GM19193 (cell line): Measurements from ENCODE around the gene MUSTN1.

Experiments used
- POLR2A ChIP-seq: IDR thresholded peaks from 4 replicates; pipeline ENCODE4 v1.6.1; 2011; ENCODE audit not compliant: insufficient read depth, insufficient read length; ENCODE audit errors: extremely low read depth

The MUSTN1 gene

DNA sequence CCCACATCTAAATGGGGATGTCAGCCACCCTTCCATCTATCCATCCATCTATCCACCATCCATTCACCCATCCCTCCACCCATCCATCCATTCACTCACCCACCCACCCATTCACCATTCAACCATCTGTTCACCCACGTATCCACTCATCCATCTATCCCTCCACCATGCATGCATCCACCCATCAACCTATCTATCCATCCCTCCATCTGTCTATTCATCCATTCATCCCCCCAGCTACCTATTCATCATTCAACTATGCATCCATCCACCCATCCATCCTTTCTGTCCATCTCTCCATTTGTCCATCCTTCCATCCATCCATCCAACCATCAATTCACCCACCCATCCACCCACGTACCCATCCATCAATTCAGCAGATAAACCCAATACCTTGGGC, 25.7 kb downstream of the MUSTN1 start:
- no peak for TF ChIP-seq POLR2A

- TF ChIP-seq POLR2A: no peak
Measured at GRCh38 chr3:52805270-52806039, 29.4 kb downstream of the MUSTN1 start.

DNA sequence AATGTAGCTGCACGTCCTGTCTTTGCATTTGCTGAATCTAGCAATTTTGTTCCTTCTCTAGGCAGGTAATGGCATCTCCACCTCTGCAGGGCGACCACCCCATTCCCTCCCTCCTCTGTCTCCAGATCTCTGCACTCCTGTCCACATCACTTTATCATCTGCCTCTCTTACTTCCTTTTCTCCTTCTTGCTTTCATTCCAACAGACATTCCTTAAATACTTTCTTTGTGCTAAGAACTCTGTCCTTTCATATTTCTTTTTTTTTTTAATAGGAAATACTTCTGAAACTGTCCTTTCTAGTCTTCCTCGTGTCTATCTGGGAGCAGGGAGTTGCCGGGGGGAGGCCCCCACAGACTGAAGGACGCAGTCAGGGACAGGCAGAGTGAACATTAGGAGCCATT, 33.0 kb downstream of the MUSTN1 start:
- no peak for TF ChIP-seq POLR2A

DNA sequence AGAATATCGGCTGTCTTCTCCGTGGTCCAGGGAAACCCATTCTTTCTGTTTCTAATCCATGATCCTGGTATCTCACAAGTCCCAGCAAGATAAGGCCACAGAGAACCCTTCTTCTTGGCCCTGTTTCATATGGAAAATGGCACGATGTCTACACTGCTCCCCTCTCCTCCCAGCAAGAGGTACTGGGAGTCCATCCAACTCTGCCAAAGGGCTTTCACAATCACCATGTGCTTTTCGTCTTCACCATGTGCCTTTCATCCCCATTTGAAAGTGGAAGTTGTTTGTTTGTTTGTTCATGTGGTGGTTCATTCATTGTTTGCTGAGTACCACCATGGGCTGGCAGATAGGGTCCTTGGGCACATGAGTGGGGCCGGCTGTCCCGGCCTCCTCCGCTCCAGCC, 34.7 kb downstream of the MUSTN1 start:
- TF ChIP-seq POLR2A: no peak

GRCh38 chr3:52798978-52799476, 35.8 kb downstream of the MUSTN1 start:
- no peak for TF ChIP-seq POLR2A

- no peak for TF ChIP-seq POLR2A
Measured at GRCh38 chr3:52798376-52798977, 36.3 kb downstream of the MUSTN1 start.

GRCh38 chr3:52796411-52796810, 38.4 kb downstream of the MUSTN1 start:
- TF ChIP-seq POLR2A: no peak

DNA sequence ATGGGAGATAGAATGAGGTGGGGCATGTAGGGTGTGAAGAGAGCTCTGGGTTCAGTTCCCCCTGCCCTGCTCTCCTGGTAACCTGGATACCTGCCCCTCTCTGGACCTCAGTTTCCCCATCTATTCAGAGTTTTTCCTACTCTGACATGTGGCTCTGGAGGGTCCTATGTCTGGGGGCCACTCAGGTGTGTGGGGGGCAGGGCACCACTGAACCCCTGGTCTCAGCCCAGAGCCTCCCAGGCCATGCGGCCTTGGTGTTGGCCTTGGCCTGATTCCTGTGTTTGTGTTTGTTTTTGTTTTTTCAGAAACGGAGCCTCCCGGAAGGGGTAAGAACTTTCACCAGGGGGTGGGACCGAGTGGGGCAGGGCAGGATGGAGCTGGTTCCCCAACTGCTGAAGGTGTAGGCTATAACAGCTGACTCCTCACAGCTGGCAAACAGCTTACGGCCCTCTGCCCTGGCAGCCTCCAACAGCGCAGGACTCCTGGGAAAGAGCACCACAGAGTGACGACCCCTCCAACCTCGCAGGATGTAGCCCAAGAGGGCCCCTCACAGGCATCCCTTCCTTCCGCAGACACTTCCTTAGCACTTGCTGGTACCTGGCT, 39.4 kb downstream of the MUSTN1 start:
- no peak for TF ChIP-seq POLR2A

DNA sequence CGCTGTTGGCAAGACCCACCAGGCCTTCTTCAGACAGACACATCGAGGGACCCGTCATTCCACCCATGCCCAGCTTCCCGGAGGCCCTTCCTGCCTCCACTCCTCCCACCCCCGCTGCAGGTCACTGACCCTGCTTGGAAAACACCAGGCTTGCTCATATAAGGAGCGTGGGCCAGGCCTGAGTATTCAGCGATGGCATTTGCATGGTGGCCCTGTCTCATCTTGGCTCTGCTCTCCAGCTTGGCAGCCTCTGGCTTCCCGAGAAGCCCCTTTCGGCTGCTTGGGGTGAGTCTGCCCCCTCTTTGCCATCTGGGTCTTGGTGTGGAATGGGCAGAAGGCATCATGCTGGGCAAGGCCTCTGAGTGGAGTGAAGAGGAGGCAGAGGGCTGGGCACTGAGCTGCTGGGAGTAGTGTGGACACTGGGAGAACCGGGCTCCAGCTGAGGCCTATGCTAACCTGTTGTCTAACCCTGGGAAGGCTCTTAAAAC, 40.2 kb downstream of the MUSTN1 start, which contains the start of gene ITIH3:
TSS of gene ITIH3 (plus strand) at position 185 of the 488 bp plus-strand sequence. CDS start at position 193, 8 bp downstream.
- TF ChIP-seq POLR2A: no peak

GRCh38 chr3:52793702-52794611, 40.9 kb downstream of the MUSTN1 start:
- TF ChIP-seq POLR2A: no peak

DNA sequence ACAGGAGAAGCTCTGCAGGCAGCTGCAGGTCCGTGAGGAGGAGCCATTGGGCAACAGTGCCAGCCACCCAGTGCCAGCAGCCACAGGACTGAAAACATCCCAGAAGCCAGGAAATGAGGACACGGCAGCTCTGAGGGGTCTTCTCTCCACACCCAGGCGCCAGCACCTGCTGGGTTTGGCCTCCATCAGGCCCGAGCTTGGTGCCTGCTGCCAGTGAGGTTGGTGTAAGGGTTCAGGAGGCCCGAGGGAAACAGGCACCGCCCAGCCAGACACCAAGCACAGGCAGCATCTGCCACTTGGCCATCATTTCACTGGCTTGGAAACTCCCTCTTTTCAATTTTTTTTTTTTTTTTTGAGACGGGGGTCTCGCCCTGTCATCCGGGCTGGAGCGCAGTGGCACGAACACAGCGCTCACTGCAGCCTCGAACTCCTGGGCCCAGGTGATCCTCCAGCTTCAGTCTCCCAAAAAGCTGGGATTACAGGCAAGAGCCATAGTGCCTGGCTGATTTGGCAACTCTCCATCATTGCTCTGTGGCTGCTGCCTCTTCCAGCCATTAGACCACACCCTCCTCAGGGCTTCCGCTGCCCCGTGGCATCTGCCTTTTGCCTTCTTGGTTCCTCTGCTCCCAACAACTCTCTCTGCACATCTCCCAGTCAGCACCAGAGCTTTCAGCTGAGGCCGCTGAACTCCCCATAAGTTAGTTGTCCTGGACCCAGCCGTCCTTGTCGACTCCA, 41.7 kb downstream of the MUSTN1 start:
- TF ChIP-seq POLR2A: no peak

- TF ChIP-seq POLR2A: no peak
Measured at GRCh38 chr3:52792413-52792812, 42.4 kb downstream of the MUSTN1 start.

GRCh38 chr3:52791928-52792327, 42.9 kb downstream of the MUSTN1 start:
- TF ChIP-seq POLR2A: no peak

- TF ChIP-seq POLR2A: no peak
Measured at GRCh38 chr3:52791366-52791765, 43.5 kb downstream of the MUSTN1 start.
